Measurements from ENCODE around the gene ZDHHC7.

GRCh38 chr16:84926462-84926861, 84.9 kb downstream of the ZDHHC7 start:
- TF ChIP-seq, protein P1, sequence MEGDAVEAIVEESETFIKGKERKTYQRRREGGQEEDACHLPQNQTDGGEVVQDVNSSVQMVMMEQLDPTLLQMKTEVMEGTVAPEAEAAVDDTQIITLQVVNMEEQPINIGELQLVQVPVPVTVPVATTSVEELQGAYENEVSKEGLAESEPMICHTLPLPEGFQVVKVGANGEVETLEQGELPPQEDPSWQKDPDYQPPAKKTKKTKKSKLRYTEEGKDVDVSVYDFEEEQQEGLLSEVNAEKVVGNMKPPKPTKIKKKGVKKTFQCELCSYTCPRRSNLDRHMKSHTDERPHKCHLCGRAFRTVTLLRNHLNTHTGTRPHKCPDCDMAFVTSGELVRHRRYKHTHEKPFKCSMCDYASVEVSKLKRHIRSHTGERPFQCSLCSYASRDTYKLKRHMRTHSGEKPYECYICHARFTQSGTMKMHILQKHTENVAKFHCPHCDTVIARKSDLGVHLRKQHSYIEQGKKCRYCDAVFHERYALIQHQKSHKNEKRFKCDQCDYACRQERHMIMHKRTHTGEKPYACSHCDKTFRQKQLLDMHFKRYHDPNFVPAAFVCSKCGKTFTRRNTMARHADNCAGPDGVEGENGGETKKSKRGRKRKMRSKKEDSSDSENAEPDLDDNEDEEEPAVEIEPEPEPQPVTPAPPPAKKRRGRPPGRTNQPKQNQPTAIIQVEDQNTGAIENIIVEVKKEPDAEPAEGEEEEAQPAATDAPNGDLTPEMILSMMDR (IDR thresholded peaks at IDR 0.05): no peak
- TF ChIP-seq POLR2A (IDR thresholded peaks at IDR 0.05) (no peak), POLR2AphosphoS5 (IDR thresholded peaks at IDR 0.05) (no peak), EP300 (IDR thresholded peaks at IDR 0.05) (no peak)

Measured in suprapubic skin (tissue), 4 donors.